OCI-LY3 (cell line): ENCODE data around the gene MRAS.

Source experiments
- CTCF ChIP-seq: fragments of 200-600, 300-600 bp; sonication (generic); IDR thresholded peaks from 2 replicates; pipeline ENCODE4 v1.5.1; 2014; ENCODE audit warnings: antibody characterized with exemption, low read length, low read depth
- EZH2phosphoT487 ChIP-seq: fragments of 200-600 bp; shearing (Covaris generic); IDR thresholded peaks from 2 replicates; pipeline ENCODE4 v1.6.1; 2018; ENCODE audit warnings: antibody characterized with exemption, mixed run types, low read depth

- TF ChIP-seq CTCF (no peak), EZH2phosphoT487 (no peak)
Measured at GRCh38 chr3:138303474-138303873, 44.9 kb upstream of the MRAS start.
